DOHH2 (cell line): Measurements from ENCODE around the gene PRKAR1B.

Experiments used
- CTCF ChIP-seq: fragments of 200-600 bp; sonication (generic); IDR thresholded peaks from one replicate; pipeline ENCODE4 v1.5.1; 2014; ENCODE audit warnings: antibody characterized with exemption, mild to moderate bottlenecking, low read depth, low read length; ENCODE audit not compliant: poor library complexity, severe bottlenecking
- EZH2phosphoT487 ChIP-seq: fragments of 200-600 bp; sonication (generic); IDR thresholded peaks from 2 replicates; pipeline ENCODE4 v1.6.1; 2017; ENCODE audit warnings: borderline replicate concordance, mild to moderate bottlenecking, antibody characterized with exemption, low read length, moderate library complexity, mixed read lengths

GRCh38 chr7:738241-738640 lies 11.2 kb upstream of the PRKAR1B start:
- TF ChIP-seq CTCF (no peak), EZH2phosphoT487 (no peak)
